GM10266 (cell line): ENCODE results near the gene SLC48A1.
A peak's percentile ranks its signal among the peaks of the same experiment; 100 is the strongest.

Experiments used
- DNase-seq: peaks from one replicate; pipeline ENCODE4 v3.0.0; 2012; ENCODE audit errors: extremely low spot score
- CTCF ChIP-seq: IDR thresholded peaks from 2 replicates; pipeline ENCODE4 v1.5.1; 2012; ENCODE audit warnings: mild to moderate bottlenecking, low read depth; ENCODE audit not compliant: control insufficient read depth, insufficient read depth; ENCODE audit errors: missing control alignments

The SLC48A1 gene

GRCh38 chr12:47818467-47819137 lies 45.6 kb downstream of the SLC48A1 start:
- peak; percentile 57 for DNase-seq
- no peak for TF ChIP-seq CTCF

GRCh38 chr12:47819138-47819895 lies 46.3 kb downstream of the SLC48A1 start:
- DNase-seq = peak; percentile 82
- peak; percentile 64 for TF ChIP-seq CTCF

- peak; percentile 19 for TF ChIP-seq CTCF
- DNase-seq = peak; percentile 91
Observed at GRCh38 chr12:47819896-47820630, 47.0 kb downstream of the SLC48A1 start, which contains the start of gene HDAC7. Gene HDAC7, minus strand, starts transcription at chr12:47819903. Its CDS starts 118 bp downstream, at chr12:47819785.

GRCh38 chr12:47820631-47821345 lies 47.8 kb downstream of the SLC48A1 start:
- no peak for DNase-seq

GRCh38 chr12:47821346-47821706 lies 48.3 kb downstream of the SLC48A1 start:
- TF ChIP-seq CTCF = no peak
- DNase-seq = no peak

More at GRCh38 chr12:47820631-47821345, 47.8 kb downstream of the SLC48A1 start:
- no peak for TF ChIP-seq CTCF

- no peak for TF ChIP-seq CTCF
Observed at GRCh38 chr12:47822401-47822800, 49.4 kb downstream of the SLC48A1 start.

More at GRCh38 chr12:47822401-47822800, 49.4 kb downstream of the SLC48A1 start:
- DNase-seq = no peak
